Frontal cortex (tissue), 4 donors: Measurements from ENCODE around the gene GPR161. TPM values are rescaled to one million over a fixed set of nuclear protein-coding genes. Genes with fewer than 3 reads are reported as not detected.

Source experiments
- DNase-seq, 2 donors: peaks; one replicate each; pipeline ENCODE4 v3.0.0; 2012; ENCODE audit warnings: low spot score in 2 of 2
- FAIRE-seq: peaks from 2 replicates; lab custom pipeline; 2012; peaks lifted over from hg19 to GRCh38; lab: Jason Lieb, UNC
- total RNA-seq: library from RNA; depleted of rRNA; stranded (reverse); fragments of >200 nt; gene quantifications from one replicate; pipeline ENCODE4 v1.2.3, GENCODE V29; 2014
- donor health status: control.
- donor health status: control.
- donor health status: control.

Gene GPR161
- total RNA-seq, 1 donor from 2014 or later, result 76.2 TPM

GRCh38 chr1:168054117-168054516, 82.6 kb downstream of the GPR161 start:
- DNase-seq, result no peak
- FAIRE-seq, result no peak

- DNase-seq (no peak), FAIRE-seq (no peak)
These were observed 83.0 kb downstream of the GPR161 start for GRCh38 chr1:168053681-168054080.

- no peak for DNase-seq
- no peak for FAIRE-seq
These were observed 85.8 kb downstream of the GPR161 start for GRCh38 chr1:168050880-168051279.

- no peak for FAIRE-seq
- no peak for DNase-seq
These were observed 86.4 kb downstream of the GPR161 start for GRCh38 chr1:168050307-168050706.

- no peak for FAIRE-seq
These were observed 91.4 kb downstream of the GPR161 start for GRCh38 chr1:168045311-168045710.

GRCh38 chr1:168042362-168042761, 94.4 kb downstream of the GPR161 start:
- FAIRE-seq (no peak), DNase-seq (no peak)

More at GRCh38 chr1:168045311-168045710, 91.4 kb downstream of the GPR161 start:
- DNase-seq, result no peak

- DNase-seq (no peak), FAIRE-seq (no peak)
These were observed 101.4 kb downstream of the GPR161 start for GRCh38 chr1:168035345-168035744.

GRCh38 chr1:168032029-168032428, 104.7 kb downstream of the GPR161 start:
- no peak for DNase-seq
- FAIRE-seq, result no peak

- DNase-seq (no peak), FAIRE-seq (no peak)
These were observed 105.1 kb downstream of the GPR161 start for GRCh38 chr1:168031627-168032026.

GRCh38 chr1:168031198-168031597, 105.5 kb downstream of the GPR161 start:
- FAIRE-seq (no peak), DNase-seq (no peak)

Other genes starting within 250 kb of the GPR161 start
- 0.41 TPM for gene ADCY10, start 222.8 kb downstream of the GPR161 start, total RNA-seq
- 73.4 TPM for gene DCAF6, start 200.2 kb downstream of the GPR161 start, total RNA-seq
- gene MPC2, start 199.9 kb downstream of the GPR161 start, total RNA-seq, result 62.8 TPM
- gene TIPRL, start 42.0 kb upstream of the GPR161 start, total RNA-seq, result 125 TPM
- gene SFT2D2, start 89.1 kb upstream of the GPR161 start, total RNA-seq, result 26.5 TPM
- gene TBX19, start 143.9 kb upstream of the GPR161 start, total RNA-seq, result 0.41 TPM